HPDE6-E6E7 (cell line): ENCODE measurements around the gene GAB2.
"Not testable (repeated sequence)": the region's sequence is repeated elsewhere in the genome, so short reads cannot be mapped to it uniquely, and the experiment has no call there.

ENCODE experiments used
- DNase-seq: peaks from one replicate; pipeline ENCODE4 v3.0.0; 2011; ENCODE audit warnings: missing footprints; ENCODE audit errors: extremely low spot score

GAB2 gene

GRCh38 chr11:78281511-78281910 is 136.1 kb downstream of the GAB2 start:
- DNase-seq: no peak

GRCh38 chr11:78277314-78277994 is 140.2 kb downstream of the GAB2 start:
- no peak for DNase-seq

- DNase-seq: no peak
These were observed 141.3 kb downstream of the GAB2 start for GRCh38 chr11:78276311-78276710.

- DNase-seq: no peak
These were observed 142.9 kb downstream of the GAB2 start for GRCh38 chr11:78274739-78275138.

- not testable (repeated sequence) for DNase-seq
These were observed 144.9 kb downstream of the GAB2 start for GRCh38 chr11:78272625-78273269.

- not testable (repeated sequence) for DNase-seq
These were observed 145.8 kb downstream of the GAB2 start for GRCh38 chr11:78271801-78272200.

- no peak for DNase-seq
These were observed 146.6 kb downstream of the GAB2 start for GRCh38 chr11:78270971-78271370.

GRCh38 chr11:78269806-78270205 is 147.8 kb downstream of the GAB2 start:
- DNase-seq: no peak

GRCh38 chr11:78268591-78269410 is 148.8 kb downstream of the GAB2 start:
- no peak for DNase-seq

- no peak for DNase-seq
These were observed 151.2 kb downstream of the GAB2 start for GRCh38 chr11:78266451-78266850.

GRCh38 chr11:78265326-78265725 is 152.3 kb downstream of the GAB2 start:
- DNase-seq: no peak

- DNase-seq: no peak
These were observed 154.9 kb downstream of the GAB2 start for GRCh38 chr11:78262691-78263090.

GRCh38 chr11:78262238-78262637 is 155.4 kb downstream of the GAB2 start:
- DNase-seq: no peak

- DNase-seq: no peak
These were observed 155.8 kb downstream of the GAB2 start for GRCh38 chr11:78261828-78262227.

GRCh38 chr11:78261367-78261766 is 156.3 kb downstream of the GAB2 start:
- no peak for DNase-seq

- no peak for DNase-seq
These were observed 157.7 kb downstream of the GAB2 start for GRCh38 chr11:78259777-78260487.

- DNase-seq: no peak
These were observed 160.0 kb downstream of the GAB2 start for GRCh38 chr11:78257654-78258053.

- no peak for DNase-seq
These were observed 160.7 kb downstream of the GAB2 start for GRCh38 chr11:78256962-78257361.

- DNase-seq: no peak
These were observed 161.7 kb downstream of the GAB2 start for GRCh38 chr11:78255919-78256318.

- no peak for DNase-seq
These were observed 163.4 kb downstream of the GAB2 start for GRCh38 chr11:78254268-78254667.

GRCh38 chr11:78253797-78254196 is 163.8 kb downstream of the GAB2 start:
- DNase-seq: no peak
